ENCODE results near the gene SLC8A1.

The SLC8A1 gene

GRCh38 chr2:40097691-40098385, 354.1 kb downstream of the SLC8A1 start:
- no peak for TF ChIP-seq POLR2AphosphoS5 (IDR thresholded peaks at IDR 0.05; ENCODE audit: low read depth)
- no peak for TF ChIP-seq CTCF (IDR thresholded peaks at IDR 0.05; ENCODE audit: insufficient read depth, low read length)
- TF ChIP-seq SPI1 (IDR thresholded peaks at IDR 0.05; ENCODE audit: borderline replicate concordance, low read depth), result no peak
- no peak for TF ChIP-seq REST (IDR thresholded peaks at IDR 0.05; ENCODE audit: insufficient replicate concordance, low read depth)
- no peak for TF ChIP-seq GABPA (IDR thresholded peaks at IDR 0.05; ENCODE audit: low read depth)
- Histone ChIP-seq H3K27me3 (ENCODE audit: insufficient read depth, poor library complexity, severe bottlenecking) (no peaks in the 10 kb centered on the region), H3K27ac (replicated peaks) (no peak overlapping the region), H3K4me3 (replicated peaks; ENCODE audit: insufficient read depth, low read length) (no peak overlapping the region)
- DNase-seq (ENCODE audit: low read depth in 1 of 2, low spot score in 1 of 2), result no peak

- H3K27ac ChIP-seq (replicated peaks), result no peak overlapping the region
- DNase-seq (ENCODE audit: low read depth in 1 of 2, low spot score in 1 of 2), result no peak
- no peak for TF ChIP-seq GABPA (IDR thresholded peaks at IDR 0.05; ENCODE audit: low read depth)
- TF ChIP-seq POLR2AphosphoS5 (IDR thresholded peaks at IDR 0.05; ENCODE audit: low read depth), result no peak
- TF ChIP-seq REST (IDR thresholded peaks at IDR 0.05; ENCODE audit: insufficient replicate concordance, low read depth), result no peak
- no peak for TF ChIP-seq CTCF (IDR thresholded peaks at IDR 0.05; ENCODE audit: insufficient read depth, low read length)
- TF ChIP-seq SPI1 (IDR thresholded peaks at IDR 0.05; ENCODE audit: borderline replicate concordance, low read depth), result no peak
- no peak overlapping the region for H3K4me3 ChIP-seq (replicated peaks; ENCODE audit: insufficient read depth, low read length)
- no peaks in the 10 kb centered on the region for H3K27me3 ChIP-seq (ENCODE audit: insufficient read depth, poor library complexity, severe bottlenecking)
These were observed 355.5 kb downstream of the SLC8A1 start for GRCh38 chr2:40096360-40096759.

GRCh38 chr2:40095000-40095399, 356.9 kb downstream of the SLC8A1 start:
- no peak for DNase-seq (ENCODE audit: low read depth in 1 of 2, low spot score in 1 of 2)
- H3K27ac ChIP-seq (replicated peaks), result no peak overlapping the region
- no peak overlapping the region for H3K4me3 ChIP-seq (replicated peaks; ENCODE audit: insufficient read depth, low read length)
- no peak for TF ChIP-seq POLR2AphosphoS5 (IDR thresholded peaks at IDR 0.05; ENCODE audit: low read depth)
- no peak for TF ChIP-seq CTCF (IDR thresholded peaks at IDR 0.05; ENCODE audit: insufficient read depth, low read length)
- no peak for TF ChIP-seq SPI1 (IDR thresholded peaks at IDR 0.05; ENCODE audit: borderline replicate concordance, low read depth)
- no peak for TF ChIP-seq GABPA (IDR thresholded peaks at IDR 0.05; ENCODE audit: low read depth)
- TF ChIP-seq REST (IDR thresholded peaks at IDR 0.05; ENCODE audit: insufficient replicate concordance, low read depth), result no peak
- H3K27me3 ChIP-seq (ENCODE audit: insufficient read depth, poor library complexity, severe bottlenecking), result no peaks in the 10 kb centered on the region

Measured in HL-60 (cell line).